Activated CD4-positive, alpha-beta T cell treated with anti-CD3 and anti-CD28 coated beads, Interleukin-2, amount 10 ng/mL, durations not matched to agents 24 days and 14 days (primary cell): ENCODE data around the gene GARIN1A. TPM values are rescaled to one million over a fixed set of nuclear protein-coding genes. Genes with fewer than 3 reads are reported as not detected.
A peak's percentile ranks its signal among the peaks of the same experiment; 100 is the strongest.
"Not testable (repeated sequence)": the region's sequence is repeated elsewhere in the genome, so short reads cannot be mapped to it uniquely, and the experiment has no call there.

Experiments used
- DNase-seq: peaks from one replicate; pipeline ENCODE4 v3.0.0; 2022
- H3K27ac Mint-ChIP-seq: one replicate; pipeline ENCODE4 v1.8.0; 2022; ENCODE audit warnings: mild to moderate bottlenecking, mixed read lengths
- H3K27me3 Mint-ChIP-seq: one replicate; pipeline ENCODE4 v1.8.0; 2022; ENCODE audit warnings: mixed read lengths
- H3K36me3 Mint-ChIP-seq: one replicate; pipeline ENCODE4 v1.8.0; 2022; ENCODE audit warnings: low read depth, mild to moderate bottlenecking, mixed read lengths
- H3K4me1 Mint-ChIP-seq: one replicate; pipeline ENCODE4 v1.8.0; 2021; ENCODE audit warnings: mixed read lengths
- H3K4me3 Mint-ChIP-seq: one replicate; pipeline ENCODE4 v1.8.0; 2022; ENCODE audit warnings: mild to moderate bottlenecking, moderate library complexity, mixed read lengths
- H3K9me3 Mint-ChIP-seq: one replicate; pipeline ENCODE4 v1.8.0; 2021; ENCODE audit warnings: mixed read lengths
- intact Hi-C: fragments of 100-400 bp; cut with micrococcal nuclease; formaldehyde crosslinking; loops from one replicate; pipeline ENCODE4 v1.15.1; 2023
- total RNA-seq: library from RNA; stranded (reverse); gene quantifications from 2 replicates; pipeline ENCODE4 v1.2.3, GENCODE V29; 2022

Gene GARIN1A
- total RNA-seq, 1 donor from 2014 or later, result 0.37 TPM

- H3K27ac Mint-ChIP-seq, H3K4me1 Mint-ChIP-seq, DNase-seq, intact Hi-C loops, H3K4me3 Mint-ChIP-seq, H3K9me3 Mint-ChIP-seq, H3K27me3 Mint-ChIP-seq: not testable (repeated sequence)
- peaks cover 18% of the 10 kb centered on the region for H3K36me3 Mint-ChIP-seq
Observed at GRCh38 chr7:128663223-128663622, 8.9 kb upstream of the GARIN1A start.

GRCh38 chr7:128665057-128665456, 7.0 kb upstream of the GARIN1A start:
- H3K4me3 Mint-ChIP-seq, result no peak overlapping the region
- DNase-seq, result no peak
- no peaks in the 10 kb centered on the region for H3K27me3 Mint-ChIP-seq
- peaks cover 18% of the 10 kb centered on the region for H3K36me3 Mint-ChIP-seq
- intact Hi-C loops, result no loop called here
- no peaks in the 10 kb centered on the region for H3K4me1 Mint-ChIP-seq
- H3K27ac Mint-ChIP-seq, result no peak overlapping the region
- peaks cover 9% of the 10 kb centered on the region for H3K9me3 Mint-ChIP-seq

- DNase-seq, result no peak
- H3K4me3 Mint-ChIP-seq, result no peak overlapping the region
- no peaks in the 10 kb centered on the region for H3K27me3 Mint-ChIP-seq
- no peaks in the 10 kb centered on the region for H3K4me1 Mint-ChIP-seq
- peaks cover 6% of the 10 kb centered on the region for H3K9me3 Mint-ChIP-seq
- H3K36me3 Mint-ChIP-seq, result peaks cover 13% of the 10 kb centered on the region
- H3K27ac Mint-ChIP-seq, result no peak overlapping the region
- intact Hi-C loops, result no loop called here
Observed at GRCh38 chr7:128666200-128666599, 5.9 kb upstream of the GARIN1A start.

GRCh38 chr7:128672927-128673517, 930 bp downstream of the GARIN1A start:
- Mint-ChIP-seq H3K27ac (no peak overlapping the region), H3K9me3 (no peaks in the 10 kb centered on the region), H3K4me3 (no peak overlapping the region), H3K27me3 (peaks cover 13% of the 10 kb centered on the region), H3K36me3 (no peaks in the 10 kb centered on the region), H3K4me1 (no peaks in the 10 kb centered on the region)
- DNase-seq, result peak; percentile 66
- intact Hi-C loops, result loop anchor here (2.0 kb wide), 1 partner anchor 210 kb away; no protein-coding TSS in a partner anchor

- Mint-ChIP-seq H3K27me3 (peaks cover 13% of the 10 kb centered on the region), H3K4me3 (no peak overlapping the region), H3K4me1 (no peaks in the 10 kb centered on the region), H3K27ac (no peak overlapping the region), H3K36me3 (no peaks in the 10 kb centered on the region), H3K9me3 (no peaks in the 10 kb centered on the region)
- intact Hi-C loops, result loop anchor here (2.0 kb wide), 1 partner anchor 209 kb away; no protein-coding TSS in a partner anchor
- DNase-seq, result no peak
Observed at GRCh38 chr7:128673571-128673970, 1.5 kb downstream of the GARIN1A start.

- Mint-ChIP-seq H3K4me1 (no peaks in the 10 kb centered on the region), H3K4me3 (no peak overlapping the region), H3K27ac (no peak overlapping the region), H3K36me3 (no peaks in the 10 kb centered on the region), H3K27me3 (peaks cover 13% of the 10 kb centered on the region), H3K9me3 (no peaks in the 10 kb centered on the region)
- DNase-seq, result no peak
- intact Hi-C loops, result no loop called here
Observed at GRCh38 chr7:128676665-128677064, 4.6 kb downstream of the GARIN1A start.

- Mint-ChIP-seq H3K9me3 (no peaks in the 10 kb centered on the region), H3K4me1 (no peaks in the 10 kb centered on the region), H3K36me3 (no peaks in the 10 kb centered on the region), H3K27me3 (no peaks in the 10 kb centered on the region), H3K4me3 (no peak overlapping the region), H3K27ac (no peak overlapping the region)
- intact Hi-C loops, result no loop called here
- no peak for DNase-seq
Observed at GRCh38 chr7:128679920-128680319, 7.8 kb downstream of the GARIN1A start.

- H3K4me1 Mint-ChIP-seq, result no peaks in the 10 kb centered on the region
- no peaks in the 10 kb centered on the region for H3K9me3 Mint-ChIP-seq
- no peak overlapping the region for H3K4me3 Mint-ChIP-seq
- no peak for DNase-seq
- H3K27me3 Mint-ChIP-seq, result no peaks in the 10 kb centered on the region
- intact Hi-C loops, result no loop called here
- H3K36me3 Mint-ChIP-seq, result no peaks in the 10 kb centered on the region
- no peak overlapping the region for H3K27ac Mint-ChIP-seq
Observed at GRCh38 chr7:128681794-128682537, 9.9 kb downstream of the GARIN1A start.

GRCh38 chr7:128683270-128683669, 11.2 kb downstream of the GARIN1A start:
- DNase-seq, H3K4me3 Mint-ChIP-seq, H3K9me3 Mint-ChIP-seq, H3K4me1 Mint-ChIP-seq, H3K27ac Mint-ChIP-seq, H3K36me3 Mint-ChIP-seq, intact Hi-C loops, H3K27me3 Mint-ChIP-seq: not testable (repeated sequence)

GRCh38 chr7:128683738-128684137, 11.6 kb downstream of the GARIN1A start:
- H3K9me3 Mint-ChIP-seq, intact Hi-C loops, H3K4me3 Mint-ChIP-seq, H3K27me3 Mint-ChIP-seq, H3K36me3 Mint-ChIP-seq, H3K27ac Mint-ChIP-seq, H3K4me1 Mint-ChIP-seq, DNase-seq: not testable (repeated sequence)

GRCh38 chr7:128687131-128687530, 15.0 kb downstream of the GARIN1A start:
- Mint-ChIP-seq H3K27me3 (no peaks in the 10 kb centered on the region), H3K4me1 (no peaks in the 10 kb centered on the region), H3K9me3 (no peaks in the 10 kb centered on the region)

GRCh38 chr7:128688492-128688891, 16.4 kb downstream of the GARIN1A start:
- DNase-seq, result no peak
- H3K4me3 Mint-ChIP-seq, result no peak overlapping the region
- H3K27ac Mint-ChIP-seq, result no peak overlapping the region
- H3K9me3 Mint-ChIP-seq, result no peaks in the 10 kb centered on the region
- no peaks in the 10 kb centered on the region for H3K4me1 Mint-ChIP-seq
- intact Hi-C loops, result no loop called here
- peaks cover 3% of the 10 kb centered on the region for H3K27me3 Mint-ChIP-seq
- H3K36me3 Mint-ChIP-seq, result no peaks in the 10 kb centered on the region

More at GRCh38 chr7:128687131-128687530, 15.0 kb downstream of the GARIN1A start:
- Mint-ChIP-seq H3K27ac (no peak overlapping the region), H3K36me3 (no peaks in the 10 kb centered on the region), H3K4me3 (no peak overlapping the region)
- no peak for DNase-seq
- intact Hi-C loops, result no loop called here

GRCh38 chr7:128689161-128689935, 17.3 kb downstream of the GARIN1A start:
- H3K27me3 Mint-ChIP-seq, DNase-seq, H3K4me3 Mint-ChIP-seq, H3K9me3 Mint-ChIP-seq, H3K27ac Mint-ChIP-seq, H3K36me3 Mint-ChIP-seq, intact Hi-C loops, H3K4me1 Mint-ChIP-seq: not testable (repeated sequence)

- intact Hi-C loops, result no loop called here
- Mint-ChIP-seq H3K36me3 (no peaks in the 10 kb centered on the region), H3K4me1 (no peaks in the 10 kb centered on the region), H3K27ac (no peak overlapping the region), H3K27me3 (peaks cover 10% of the 10 kb centered on the region), H3K9me3 (no peaks in the 10 kb centered on the region), H3K4me3 (no peak overlapping the region)
- DNase-seq, result no peak
Observed at GRCh38 chr7:128691227-128691626, 19.1 kb downstream of the GARIN1A start.
